Measurements from ENCODE around the gene DSCAML1.

DNA sequence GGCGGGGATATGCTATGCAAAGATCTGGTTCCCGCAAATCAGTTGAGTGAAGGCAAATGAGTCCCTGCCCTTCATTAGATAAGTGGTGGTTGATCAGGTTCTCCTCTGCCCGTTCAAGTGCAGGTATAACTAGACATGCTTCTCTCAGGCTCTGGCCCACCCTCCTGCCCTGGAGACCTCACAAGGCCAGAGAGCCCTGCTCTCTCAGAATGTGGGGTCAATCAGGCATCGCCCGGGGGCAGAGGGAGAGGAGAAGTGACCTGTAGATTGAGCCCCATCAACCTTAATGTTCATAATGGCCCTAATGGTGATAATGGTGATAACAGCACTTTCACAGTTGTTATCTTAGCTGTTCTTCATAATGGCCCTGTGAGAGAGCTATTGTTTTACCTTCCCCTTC lies 224.3 kb downstream of the DSCAML1 start:
- TF ChIP-seq, protein P1, sequence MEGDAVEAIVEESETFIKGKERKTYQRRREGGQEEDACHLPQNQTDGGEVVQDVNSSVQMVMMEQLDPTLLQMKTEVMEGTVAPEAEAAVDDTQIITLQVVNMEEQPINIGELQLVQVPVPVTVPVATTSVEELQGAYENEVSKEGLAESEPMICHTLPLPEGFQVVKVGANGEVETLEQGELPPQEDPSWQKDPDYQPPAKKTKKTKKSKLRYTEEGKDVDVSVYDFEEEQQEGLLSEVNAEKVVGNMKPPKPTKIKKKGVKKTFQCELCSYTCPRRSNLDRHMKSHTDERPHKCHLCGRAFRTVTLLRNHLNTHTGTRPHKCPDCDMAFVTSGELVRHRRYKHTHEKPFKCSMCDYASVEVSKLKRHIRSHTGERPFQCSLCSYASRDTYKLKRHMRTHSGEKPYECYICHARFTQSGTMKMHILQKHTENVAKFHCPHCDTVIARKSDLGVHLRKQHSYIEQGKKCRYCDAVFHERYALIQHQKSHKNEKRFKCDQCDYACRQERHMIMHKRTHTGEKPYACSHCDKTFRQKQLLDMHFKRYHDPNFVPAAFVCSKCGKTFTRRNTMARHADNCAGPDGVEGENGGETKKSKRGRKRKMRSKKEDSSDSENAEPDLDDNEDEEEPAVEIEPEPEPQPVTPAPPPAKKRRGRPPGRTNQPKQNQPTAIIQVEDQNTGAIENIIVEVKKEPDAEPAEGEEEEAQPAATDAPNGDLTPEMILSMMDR (IDR thresholded peaks at IDR 0.05; ENCODE audit: low read depth, low read length): no peak
- TF ChIP-seq EZH2phosphoT487 (IDR thresholded peaks at IDR 0.05; ENCODE audit: low read depth): no peak
